HG03442 (cell line): ENCODE data around the gene UBR4.

Experiments
- ATAC-seq: cut with Tn5 transposase; IDR thresholded peaks from one replicate; pipeline ENCODE4 v1.9.1; 2021; ENCODE audit warnings: mild to moderate bottlenecking, moderate library complexity; ENCODE audit not compliant: unreplicated experiment

UBR4 gene

GRCh38 chr1:19074361-19074901 is 135.6 kb downstream of the UBR4 start:
- ATAC-seq, result no peak

GRCh38 chr1:19073311-19074186 is 136.5 kb downstream of the UBR4 start:
- no peak for ATAC-seq

GRCh38 chr1:19072285-19072981 is 137.6 kb downstream of the UBR4 start:
- ATAC-seq, result no peak

DNA sequence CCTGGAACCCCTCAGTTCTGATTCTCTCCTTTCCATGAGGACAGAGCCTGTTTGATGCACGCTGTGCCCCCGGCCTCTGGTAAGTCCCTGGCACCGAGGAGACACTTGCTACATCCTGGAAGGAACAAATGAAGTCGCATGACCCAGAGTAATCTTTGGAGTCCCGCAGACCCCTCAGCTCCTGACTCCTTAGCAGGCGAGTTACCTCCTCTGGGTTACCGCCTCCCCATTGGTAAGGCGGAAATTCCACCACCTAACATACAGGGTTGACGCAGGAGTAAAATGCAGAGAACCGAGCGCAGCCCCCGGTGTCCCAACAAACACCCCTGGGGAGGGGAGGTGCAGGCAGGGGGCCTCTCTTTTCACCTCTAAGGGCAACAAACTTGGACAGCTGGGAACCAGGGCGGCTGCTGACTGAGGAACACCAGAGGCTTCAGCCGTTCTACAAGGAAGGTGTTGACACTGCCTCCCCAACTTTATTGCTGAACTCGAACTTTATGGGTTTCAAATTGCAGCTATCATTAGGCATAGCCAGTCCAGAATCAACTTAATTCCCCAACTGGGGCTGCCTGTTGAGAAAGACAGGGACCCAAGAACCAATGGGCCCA is 138.3 kb downstream of the UBR4 start:
- ATAC-seq, result no peak

- no peak for ATAC-seq
Measured at GRCh38 chr1:19070891-19071621, 139.0 kb downstream of the UBR4 start.

GRCh38 chr1:19070197-19070651 is 139.8 kb downstream of the UBR4 start:
- no peak for ATAC-seq

- no peak for ATAC-seq
Measured at GRCh38 chr1:19068639-19069276, 141.3 kb downstream of the UBR4 start.

GRCh38 chr1:19067912-19068638 is 142.0 kb downstream of the UBR4 start:
- ATAC-seq, result no peak

- no peak for ATAC-seq
Measured at GRCh38 chr1:19067182-19067911, 142.7 kb downstream of the UBR4 start.

DNA sequence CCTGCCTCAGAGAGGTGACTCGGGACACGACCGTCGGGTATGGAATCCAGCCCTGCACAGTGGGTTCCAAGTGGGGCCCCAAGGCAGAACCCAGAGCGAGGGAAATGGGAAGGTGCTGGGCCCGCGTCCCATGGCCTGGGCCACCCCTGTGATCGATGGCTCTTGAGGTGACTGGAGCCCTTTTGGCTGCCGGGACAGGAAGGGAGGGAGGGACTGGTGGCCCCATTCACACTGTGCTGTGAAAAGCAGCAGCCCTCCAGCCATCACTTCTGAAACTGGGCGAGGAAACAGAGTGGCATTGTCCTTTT is 143.2 kb downstream of the UBR4 start:
- ATAC-seq, result no peak

DNA sequence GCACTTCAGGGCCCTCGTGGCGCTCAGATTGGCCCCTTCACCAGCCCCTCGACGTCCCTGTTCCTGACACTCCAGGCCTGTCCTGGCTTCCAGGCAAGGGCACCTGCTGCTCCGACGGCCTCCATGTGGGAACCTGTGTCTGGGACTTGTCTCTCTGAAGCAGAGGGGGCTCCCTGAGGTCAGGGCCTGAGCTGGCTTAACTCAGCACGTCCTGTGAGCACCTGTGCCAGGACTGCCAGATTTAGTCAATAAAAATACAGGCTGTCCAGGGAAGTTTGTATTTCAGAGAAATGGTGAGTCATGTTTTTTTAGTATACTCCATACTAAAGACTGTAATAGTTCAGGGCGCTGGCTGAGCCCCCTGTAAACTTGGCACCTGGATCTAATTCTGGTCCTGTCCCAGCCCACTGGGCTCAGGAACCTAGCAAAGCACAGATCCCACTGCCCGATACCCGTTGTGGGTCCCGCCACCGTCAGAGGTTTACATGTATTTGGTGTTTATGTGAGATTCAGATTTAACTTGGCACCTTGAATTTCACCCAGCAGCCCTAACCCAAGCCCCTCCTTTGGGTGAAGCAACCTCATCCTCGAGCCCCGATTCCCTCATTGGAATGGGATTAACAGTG is 143.7 kb downstream of the UBR4 start:
- no peak for ATAC-seq

- no peak for ATAC-seq
Measured at GRCh38 chr1:19065526-19066247, 144.4 kb downstream of the UBR4 start.

GRCh38 chr1:19064906-19065450 is 145.1 kb downstream of the UBR4 start:
- no peak for ATAC-seq

- no peak for ATAC-seq
Measured at GRCh38 chr1:19063122-19063521, 146.9 kb downstream of the UBR4 start.

DNA sequence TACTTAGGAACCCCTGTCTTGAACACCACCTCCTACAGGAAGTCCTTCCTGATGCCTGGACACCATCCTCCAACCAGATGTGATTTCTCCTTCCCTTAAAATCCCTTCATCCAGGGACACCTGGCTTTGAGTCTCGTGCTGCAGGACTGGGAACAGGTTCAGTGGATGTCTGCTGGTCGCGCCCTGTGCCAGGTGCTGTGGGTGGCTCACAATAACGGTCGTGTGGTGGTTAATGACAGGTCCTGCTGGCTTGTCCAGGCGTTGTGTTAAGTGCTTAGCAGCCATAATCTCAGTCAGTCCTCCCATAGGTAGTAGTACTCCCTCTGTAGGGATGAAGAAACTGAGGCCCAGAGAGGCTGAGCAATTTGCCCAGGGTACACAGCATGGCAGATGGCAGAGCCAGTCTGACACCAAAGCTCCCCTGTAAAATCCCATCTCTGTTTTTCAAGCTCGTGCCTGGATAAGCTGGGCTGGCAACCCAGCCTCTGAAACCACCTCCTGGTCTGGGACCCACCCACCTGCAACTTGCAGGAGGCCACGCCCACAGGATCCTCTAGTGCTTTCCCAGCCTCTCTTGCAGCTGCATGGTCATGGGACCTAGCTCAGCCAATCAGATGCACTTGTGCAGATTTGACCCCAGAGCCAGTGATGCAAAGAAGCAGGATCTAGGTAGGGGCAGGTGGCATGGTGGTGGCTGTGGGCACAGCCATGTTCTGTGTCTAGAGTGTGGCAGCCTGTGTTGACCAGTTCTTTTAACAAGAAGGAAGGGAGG is 147.6 kb downstream of the UBR4 start:
- no peak for ATAC-seq

- ATAC-seq, result no peak
Measured at GRCh38 chr1:19061798-19062197, 148.3 kb downstream of the UBR4 start.

DNA sequence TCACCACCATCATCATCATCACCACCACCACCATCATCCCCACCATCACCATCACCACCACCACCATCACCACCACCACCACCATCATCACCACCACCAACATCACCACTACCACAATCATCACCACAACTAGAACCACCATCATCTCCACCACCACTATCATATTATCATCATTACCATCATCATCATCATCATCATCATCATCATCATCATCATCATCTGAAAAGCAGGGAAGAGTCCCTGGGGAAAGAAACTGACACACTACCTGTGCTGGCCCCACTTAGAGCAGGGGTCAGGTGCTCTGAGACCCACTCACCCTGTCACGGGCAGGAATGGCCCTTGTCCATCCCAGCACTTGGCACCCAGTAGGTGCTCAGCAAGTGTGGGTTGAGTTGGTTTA is 148.7 kb downstream of the UBR4 start:
- ATAC-seq, result no peak
